Measurements from ENCODE around the gene LIMK2. TPM values are rescaled to one million over a fixed set of nuclear protein-coding genes. Genes with fewer than 3 reads are reported as not detected.
"Not testable (repeated sequence)": the region's sequence is repeated elsewhere in the genome, so short reads cannot be mapped to it uniquely, and the experiment has no call there.

LIMK2 gene
- total RNA-seq, 2 donors from 2014 or later = 7.5 to 9.8 TPM

DNA sequence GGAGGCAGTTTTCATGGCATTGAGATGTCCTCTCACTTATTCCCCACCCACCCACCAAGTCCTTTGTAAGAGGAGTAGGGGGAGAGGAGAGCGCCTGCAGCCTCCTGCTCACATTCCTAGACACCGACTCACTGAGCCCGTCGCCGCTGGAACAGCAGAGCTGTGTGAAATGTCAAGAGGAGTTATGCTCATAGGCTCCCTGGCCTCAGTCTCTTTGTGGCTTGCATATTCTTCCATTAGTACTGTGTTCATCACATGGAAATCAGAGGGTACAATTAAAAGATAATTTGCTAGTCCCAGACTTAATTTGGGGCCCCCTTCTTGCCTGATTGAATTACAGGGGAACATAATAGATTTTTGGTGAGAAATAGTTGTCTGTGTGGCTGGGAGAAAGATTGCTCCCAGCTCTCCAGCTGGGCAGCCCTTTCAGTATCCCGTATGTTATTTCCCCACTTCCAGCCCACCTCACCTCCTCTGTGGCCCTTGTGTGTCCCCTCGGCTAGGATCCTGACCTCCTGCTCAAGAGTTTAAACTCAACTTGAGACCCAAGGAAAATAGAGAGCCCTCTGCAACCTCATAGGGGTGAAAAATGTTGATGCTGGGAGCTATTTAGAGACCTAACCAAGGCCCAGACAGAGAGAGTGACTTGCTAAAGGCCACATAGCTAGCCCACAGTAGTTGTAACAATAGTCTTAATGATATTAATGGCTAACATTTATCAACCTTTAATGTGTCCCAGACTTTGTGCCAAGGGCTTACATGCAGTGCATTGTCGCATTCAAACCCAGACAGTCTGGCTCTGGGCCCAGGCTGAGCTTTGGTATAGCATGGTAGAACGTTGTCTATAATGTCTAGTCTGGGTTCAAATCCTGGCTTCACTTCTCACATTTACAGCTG is 32.2 kb downstream of the LIMK2 start:
- H3K36me3 ChIP-seq = no peaks in the 10 kb centered on the region
- H3K9me3 ChIP-seq = no peaks in the 10 kb centered on the region
- no peak for DNase-seq (ENCODE audit: low spot score)
- H3K4me1 ChIP-seq = peaks cover 0 to 31% of the 10 kb centered on the region in 2 donors
- no peak overlapping the region for H3K27ac ChIP-seq
- no peak overlapping the region for H3K4me3 ChIP-seq
- TF ChIP-seq CTCF (IDR thresholded peaks at IDR 0.05) = no peak
- no peaks in the 10 kb centered on the region for H3K27me3 ChIP-seq

- Histone ChIP-seq H3K4me3 (no peak overlapping the region), H3K27me3 (no peaks in the 10 kb centered on the region), H3K36me3 (no peaks in the 10 kb centered on the region), H3K4me1 (peaks cover 0 to 37% of the 10 kb centered on the region in 2 donors), H3K9me3 (no peaks in the 10 kb centered on the region), H3K27ac (no peak overlapping the region)
- no peak for TF ChIP-seq CTCF (IDR thresholded peaks at IDR 0.05)
- DNase-seq (ENCODE audit: low spot score) = no peak
Observed at GRCh38 chr22:31244943-31245451, 32.9 kb downstream of the LIMK2 start.

DNA sequence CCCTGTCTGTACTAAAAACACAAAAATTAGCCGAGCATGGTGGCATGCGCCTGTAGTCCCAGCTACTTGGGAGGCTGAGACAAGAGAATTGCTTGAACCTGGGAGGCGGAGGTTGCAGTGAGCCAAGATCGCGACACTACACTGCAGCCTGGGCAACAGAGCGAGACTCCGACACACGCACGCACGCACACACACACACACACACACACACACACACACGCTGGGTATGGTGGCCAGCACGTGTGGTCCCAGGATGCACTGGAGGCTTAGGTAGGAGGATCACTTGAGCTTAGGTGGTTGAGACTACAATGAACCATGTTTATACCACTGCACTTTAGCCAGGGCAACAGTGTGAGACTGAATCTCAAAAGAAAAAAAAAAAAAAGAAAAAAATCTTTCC is 33.9 kb downstream of the LIMK2 start:
- DNase-seq (ENCODE audit: low spot score); H3K4me3 ChIP-seq; H3K36me3 ChIP-seq; H3K27me3 ChIP-seq; H3K9me3 ChIP-seq; H3K27ac ChIP-seq: not testable (repeated sequence)
- peaks cover 0 to 41% of the 10 kb centered on the region in 2 donors for H3K4me1 ChIP-seq

- no peak for TF ChIP-seq CTCF (IDR thresholded peaks at IDR 0.05)
- Histone ChIP-seq H3K27me3 (no peaks in the 10 kb centered on the region), H3K36me3 (no peaks in the 10 kb centered on the region), H3K27ac (no peak overlapping the region), H3K4me1 (peaks cover 0 to 41% of the 10 kb centered on the region in 2 donors), H3K9me3 (no peaks in the 10 kb centered on the region), H3K4me3 (no peak overlapping the region)
- no peak for DNase-seq (ENCODE audit: low spot score)
Observed at GRCh38 chr22:31246687-31247086, 34.6 kb downstream of the LIMK2 start.

DNA sequence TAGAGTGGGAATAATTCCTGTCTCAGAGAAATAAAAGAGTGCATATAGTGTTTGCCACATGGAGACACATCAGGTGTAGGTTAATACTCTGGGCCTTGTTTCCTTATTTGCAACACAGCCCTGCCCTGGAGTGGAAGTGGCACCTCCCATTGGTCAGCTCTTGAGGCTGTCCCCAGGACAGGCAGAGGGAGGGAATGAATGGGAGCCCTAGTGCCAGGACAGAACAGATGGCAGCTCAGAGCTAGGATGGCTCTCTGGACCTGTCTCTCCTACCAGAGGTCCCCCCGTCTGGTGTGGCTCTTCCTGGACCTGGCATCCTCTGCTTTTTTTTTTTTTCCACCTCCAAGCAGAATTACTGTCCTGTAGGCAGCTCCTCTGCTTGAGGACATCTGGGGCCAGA is 35.6 kb downstream of the LIMK2 start:
- Histone ChIP-seq H3K4me3 (peak overlapping the region; percentile 42 to 57), H3K27ac (no peak overlapping the region), H3K36me3 (no peaks in the 10 kb centered on the region), H3K27me3 (no peaks in the 10 kb centered on the region), H3K9me3 (no peaks in the 10 kb centered on the region), H3K4me1 (peaks cover 0 to 41% of the 10 kb centered on the region in 2 donors)
- no peak for TF ChIP-seq CTCF (IDR thresholded peaks at IDR 0.05)
- no peak for DNase-seq (ENCODE audit: low spot score)

- TF ChIP-seq CTCF (IDR thresholded peaks at IDR 0.05) = no peak
- DNase-seq (ENCODE audit: low spot score) = peak; percentile 76
- no peaks in the 10 kb centered on the region for H3K9me3 ChIP-seq
- H3K27me3 ChIP-seq = no peaks in the 10 kb centered on the region
- peak overlapping the region; percentile 14 to 57 for H3K27ac ChIP-seq
- peaks cover 0 to 41% of the 10 kb centered on the region in 2 donors for H3K4me1 ChIP-seq
- H3K36me3 ChIP-seq = no peaks in the 10 kb centered on the region
- peak overlapping the region; percentile 42 to 57 for H3K4me3 ChIP-seq
Observed at GRCh38 chr22:31248138-31248745, 36.1 kb downstream of the LIMK2 start.
